B cell (primary cell): ENCODE results near the gene PLK3. TPM values are rescaled to one million over a fixed set of nuclear protein-coding genes. Genes with fewer than 3 reads are reported as not detected.
A peak's percentile ranks its signal among the peaks of the same experiment; 100 is the strongest.
"Not testable (repeated sequence)": the region's sequence is repeated elsewhere in the genome, so short reads cannot be mapped to it uniquely, and the experiment has no call there.

Experiments
- ATAC-seq: fragments of 200-7000 bp; cut with Tn5 transposase; one replicate; pipeline ENCODE4 v1.10.0; 2021; ENCODE audit warnings: low read depth, mild to moderate bottlenecking, moderate number of reproducible peaks, moderate library complexity
- CTCF ChIA-PET: fragments of 350-600 bp; sonication (Branson Sonifier 250); formaldehyde crosslinking; loops from one replicate; lab custom pipeline; 2021; ENCODE audit warnings: antibody characterized with exemption, inconsistent platforms; lab: Charles Lee
- POLR2A ChIA-PET: fragments of 350-600 bp; sonication (Branson Sonifier 250); formaldehyde crosslinking; loops from one replicate; lab custom pipeline; 2021; ENCODE audit warnings: antibody characterized with exemption; lab: Charles Lee
- DNase-seq: peaks from one replicate; pipeline ENCODE4 v3.0.0; 2013
- H2AFZ ChIP-seq: 2 replicates; pipeline ENCODE4 v1.6.1; 2012; ENCODE audit warnings: mild to moderate bottlenecking, low read depth, low read length; ENCODE audit not compliant: insufficient read depth, poor library complexity, severe bottlenecking
- H3K27ac ChIP-seq, 2 donors: 1 replicate in 1 of 2; 2 replicates in 1 of 2; pipeline ENCODE4 v1.5.1; 2012 to 2013; ENCODE audit warnings: low read length in 2 of 2, mild to moderate bottlenecking in 2 of 2, moderate library complexity in 1 of 2
- H3K27me3 ChIP-seq, 4 experiments: fragments of 200-600 bp in 1 of 4; sonication (generic) in 1 of 4; replicated peaks in 1 of 4; 1 replicate in 2 of 4; 2 replicates in 2 of 4; pipeline versions ENCODE4 v1.6.1 to v1.7.0; 2013 to 2016; ENCODE audit warnings: low read length in 3 of 4, mild to moderate bottlenecking in 2 of 4, mixed read lengths in 1 of 4, moderate library complexity in 1 of 4; ENCODE audit not compliant: insufficient read depth in 4 of 4, control insufficient read depth in 3 of 4; ENCODE audit errors: control extremely low read depth in 1 of 4
- H3K36me3 ChIP-seq, 2 experiments: replicated peaks in 1 of 2; 1 replicate in 1 of 2; 2 replicates in 1 of 2; pipeline versions ENCODE4 v1.6.1 to v1.7.1; 2013; ENCODE audit warnings: low read length in 1 of 2; ENCODE audit not compliant: insufficient read depth in 2 of 2, control insufficient read depth in 1 of 2; ENCODE audit errors: control extremely low read depth in 1 of 2, extremely low read depth in 1 of 2
- H3K4me1 ChIP-seq, 2 donors: fragments of 200-600 bp in 1 of 2; sonication (generic) in 1 of 2; 1 replicate in 1 of 2; 2 replicates in 1 of 2; pipeline versions ENCODE4 v1.5.1 to v1.6.1; 2013 to 2017; ENCODE audit warnings: low read length in 2 of 2; ENCODE audit not compliant: control insufficient read depth in 2 of 2, insufficient read depth in 2 of 2
- H3K4me2 ChIP-seq: replicated peaks from 2 replicates; pipeline ENCODE3; 2012; ENCODE audit warnings: mild to moderate bottlenecking, low read depth, low read length; ENCODE audit not compliant: poor library complexity, severe bottlenecking
- H3K4me3 ChIP-seq, 5 experiments: fragments of 200-600 bp in 1 of 5; sonication (generic) in 1 of 5; 1 replicate in 3 of 5; 2 replicates in 2 of 5; pipeline versions ENCODE4 v1.5.1 to v1.7.0; 2011 to 2016; ENCODE audit warnings: low read length in 4 of 5, mild to moderate bottlenecking in 4 of 5, low read depth in 2 of 5, control low read depth in 1 of 5, moderate library complexity in 1 of 5; ENCODE audit not compliant: insufficient read depth in 1 of 5; ENCODE audit errors: control extremely low read depth in 1 of 5, extremely low read depth in 1 of 5
- H3K79me2 ChIP-seq: fragments of 200-600 bp; sonication (generic); one replicate; pipeline ENCODE4 v1.6.0; 2016; ENCODE audit warnings: low read length; ENCODE audit not compliant: control insufficient read depth, insufficient read depth
- H3K9ac ChIP-seq: fragments of 200-600 bp; sonication (generic); 2 replicates; pipeline ENCODE4 v1.6.1; 2017; ENCODE audit warnings: mild to moderate bottlenecking, low read length, moderate library complexity
- H3K9me3 ChIP-seq, 3 donors: one replicate each; pipeline versions ENCODE4 v1.6.1 to v1.7.1; 2013; ENCODE audit warnings: low read length in 2 of 3; ENCODE audit not compliant: control insufficient read depth in 2 of 3, insufficient read depth in 1 of 3; ENCODE audit errors: control extremely low read depth in 1 of 3
- H4K20me1 ChIP-seq: 2 replicates; pipeline ENCODE4 v1.6.0; 2012; ENCODE audit warnings: mild to moderate bottlenecking, low read length; ENCODE audit not compliant: insufficient read depth, control insufficient read depth, poor library complexity, severe bottlenecking
- H3K27ac Mint-ChIP-seq: one replicate; pipeline ENCODE4 v1.8.0; 2021; ENCODE audit warnings: mixed read lengths
- H3K27me3 Mint-ChIP-seq: one replicate; pipeline ENCODE4 v1.8.0; 2021; ENCODE audit warnings: mixed read lengths
- H3K4me1 Mint-ChIP-seq: one replicate; pipeline ENCODE4 v1.8.0; 2021; ENCODE audit warnings: mixed read lengths
- H3K4me3 Mint-ChIP-seq: one replicate; pipeline ENCODE4 v1.8.0; 2021; ENCODE audit warnings: mixed read lengths
- H3K9me3 Mint-ChIP-seq: one replicate; pipeline ENCODE4 v1.8.0; 2022; ENCODE audit warnings: mixed read lengths; ENCODE audit not compliant: insufficient read depth
- EZH2 ChIP-seq: IDR thresholded peaks from 2 replicates; pipeline ENCODE4 v1.6.1; 2012; ENCODE audit warnings: borderline replicate concordance, low read depth, mild to moderate bottlenecking, moderate library complexity, low read length; ENCODE audit not compliant: insufficient read depth, poor library complexity, severe bottlenecking
- WGBS: methylation state at CpG from one replicate; pipeline ENCODE4 v1.1.5; 2013; ENCODE audit warnings: missing lambda C conversion rate; ENCODE audit not compliant: insufficient coverage; 5-methylcytosine and 5-hydroxymethylcytosine counted together
- intact Hi-C: fragments of 100-400 bp; cut with micrococcal nuclease; formaldehyde crosslinking; loops from one replicate; pipeline ENCODE4 v1.10.0; 2022
- polyA plus RNA-seq: library from polyadenylated mRNA; depleted of rRNA; stranded (reverse); fragments of >200 nt; gene quantifications from 2 replicates; pipeline ENCODE4 v1.2.3, GENCODE V29; 2012
- total RNA-seq, 2 donors: library from RNA; stranded (reverse); fragments of 120-200 nt in 1 of 2; gene quantifications; 1 replicate in 1 of 2; 2 replicates in 1 of 2; pipeline versions ENCODE4 v1.2.3 to v1.2.4, GENCODE V29; 2013 to 2022
- TF ChIP-seq, protein P1 (sequence below): fragments of 200-600 bp; IDR thresholded peaks from one replicate; pipeline ENCODE4 v1.8.0; 2022; ENCODE audit warnings: antibody characterized with exemption, mild to moderate bottlenecking

The PLK3 gene
- total and polyA plus RNA-seq, 2 donors (not counting 1 experiment from before 2014, with no cell fraction given): 35.9 to 93.5 TPM

DNA sequence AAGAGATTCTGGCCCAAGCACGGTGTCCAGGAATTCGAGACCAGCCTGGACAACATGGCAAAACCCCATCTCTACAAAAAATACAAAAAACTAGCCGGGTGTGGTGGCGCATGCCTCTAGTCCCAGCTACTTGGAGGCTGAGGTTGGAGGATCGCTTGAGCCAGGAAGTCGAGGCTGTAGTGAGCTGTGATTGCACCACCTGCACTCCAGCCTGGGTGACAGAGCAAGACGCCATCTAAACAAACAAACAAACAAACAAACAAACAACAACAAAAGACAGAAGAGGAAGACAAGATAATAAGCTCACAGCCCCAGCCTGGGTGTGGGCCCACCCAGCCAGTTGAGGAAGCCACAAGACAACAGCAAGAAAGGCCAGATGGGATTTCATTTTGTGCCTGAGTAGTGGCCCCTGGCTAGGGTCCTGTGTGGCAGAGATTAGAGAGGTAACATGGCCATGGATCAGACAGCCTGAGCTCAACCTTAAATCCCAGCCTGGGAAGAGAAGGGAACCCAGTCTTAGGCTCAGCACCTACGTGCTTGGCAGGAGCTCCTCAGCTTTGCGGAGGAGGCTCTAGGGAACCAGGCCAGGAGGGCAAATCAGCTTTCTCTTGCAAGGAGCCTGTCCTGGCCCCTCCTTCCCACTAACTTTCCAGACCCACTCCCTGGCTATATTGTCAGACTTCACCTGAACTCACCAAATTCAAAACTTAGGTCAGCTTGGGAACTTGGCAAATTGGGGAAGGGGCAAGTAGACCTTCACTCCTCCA, 7.3 kb upstream of the PLK3 start:
- ATAC-seq: no peak
- Mint-ChIP-seq H3K4me1 (no peaks in the 10 kb centered on the region), H3K27me3 (no peaks in the 10 kb centered on the region), H3K27ac (no peak overlapping the region), H3K4me3 (no peak overlapping the region), H3K9me3 (no peaks in the 10 kb centered on the region)
- no peaks in the 10 kb centered on the region for H3K36me3 ChIP-seq
- no peak overlapping the region for H3K9ac ChIP-seq
- H3K4me3 ChIP-seq: no peak overlapping the region
- H3K79me2 ChIP-seq: no peaks in the 10 kb centered on the region
- no peak overlapping the region for H2AFZ ChIP-seq
- intact Hi-C loops: no loop called here
- H3K27me3 ChIP-seq: no peaks in the 10 kb centered on the region
- no peaks in the 10 kb centered on the region for H3K9me3 ChIP-seq
- no peak overlapping the region for H3K27ac ChIP-seq
- no peak for DNase-seq
- CTCF ChIA-PET: interaction anchor here (0.7 to 3.4 kb wide), 12 partner anchors 8 to 509 kb away, joined by 3 to 24 read pairs (median 5); partner anchors contain the start of genes EIF2B3, HECTD3, RNU5D-1 and UROD
- H3K4me2 ChIP-seq: no peak overlapping the region
- no peaks in the 10 kb centered on the region for H4K20me1 ChIP-seq
- no peak for TF ChIP-seq EZH2
- TF ChIP-seq, protein P1, sequence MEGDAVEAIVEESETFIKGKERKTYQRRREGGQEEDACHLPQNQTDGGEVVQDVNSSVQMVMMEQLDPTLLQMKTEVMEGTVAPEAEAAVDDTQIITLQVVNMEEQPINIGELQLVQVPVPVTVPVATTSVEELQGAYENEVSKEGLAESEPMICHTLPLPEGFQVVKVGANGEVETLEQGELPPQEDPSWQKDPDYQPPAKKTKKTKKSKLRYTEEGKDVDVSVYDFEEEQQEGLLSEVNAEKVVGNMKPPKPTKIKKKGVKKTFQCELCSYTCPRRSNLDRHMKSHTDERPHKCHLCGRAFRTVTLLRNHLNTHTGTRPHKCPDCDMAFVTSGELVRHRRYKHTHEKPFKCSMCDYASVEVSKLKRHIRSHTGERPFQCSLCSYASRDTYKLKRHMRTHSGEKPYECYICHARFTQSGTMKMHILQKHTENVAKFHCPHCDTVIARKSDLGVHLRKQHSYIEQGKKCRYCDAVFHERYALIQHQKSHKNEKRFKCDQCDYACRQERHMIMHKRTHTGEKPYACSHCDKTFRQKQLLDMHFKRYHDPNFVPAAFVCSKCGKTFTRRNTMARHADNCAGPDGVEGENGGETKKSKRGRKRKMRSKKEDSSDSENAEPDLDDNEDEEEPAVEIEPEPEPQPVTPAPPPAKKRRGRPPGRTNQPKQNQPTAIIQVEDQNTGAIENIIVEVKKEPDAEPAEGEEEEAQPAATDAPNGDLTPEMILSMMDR: no peak
- 88% methylated on average over 5 of the region's 9 CpGs for WGBS
- H3K4me1 ChIP-seq: no peaks in the 10 kb centered on the region
- POLR2A ChIA-PET: interaction anchor here (0.8 kb wide), 1 partner anchor 15 kb away, joined by 3 read pairs; no protein-coding TSS in a partner anchor

DNA sequence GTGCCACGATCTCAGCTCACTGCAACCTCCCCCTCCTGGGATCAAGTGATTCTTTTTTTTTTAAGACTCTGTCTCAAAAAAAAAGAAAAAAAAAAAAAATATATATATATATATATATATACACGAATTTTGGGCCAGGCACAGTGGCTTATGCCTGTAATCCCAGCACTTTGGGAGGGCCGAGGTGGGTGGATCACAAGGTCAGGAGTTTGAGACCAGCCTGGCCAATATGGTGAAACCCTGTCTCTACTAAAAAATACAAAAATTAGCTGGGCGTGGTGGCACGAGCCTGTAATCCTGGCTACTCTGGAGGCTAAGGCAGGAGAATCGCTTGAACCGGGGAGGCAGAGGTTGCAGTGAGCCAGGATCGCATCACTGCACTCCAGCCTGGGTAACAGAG, 2.3 kb upstream of the PLK3 start:
- ChIA-PET CTCF (interaction anchor here (1.7 to 4.2 kb wide), 3 partner anchors 12 to 502 kb away, joined by 4 to 70 read pairs (median 44); partner anchors contain the start of gene BEST4), POLR2A (interaction anchor here (1.1 kb wide), 1 partner anchor 17 kb away, joined by 3 read pairs; no protein-coding TSS in a partner anchor)
- H3K4me1 ChIP-seq: peaks cover 16 to 36% of the 10 kb centered on the region in 2 donors
- intact Hi-C loops: loop anchor here (2.0 kb wide), 2 partner anchors 23 to 39 kb away; partner anchors contain the start of gene RPS8
- not testable (repeated sequence) for H3K79me2 ChIP-seq, H3K9me3 ChIP-seq, H3K27ac ChIP-seq, DNase-seq, H3K4me2 ChIP-seq, ATAC-seq, H3K27me3 Mint-ChIP-seq, H3K4me3 ChIP-seq, H3K36me3 ChIP-seq, H3K27me3 ChIP-seq, H2AFZ ChIP-seq, H4K20me1 ChIP-seq, H3K4me3 Mint-ChIP-seq, H3K9me3 Mint-ChIP-seq, H3K9ac ChIP-seq
- H3K27ac Mint-ChIP-seq: peak overlapping the region; percentile 73
- H3K4me1 Mint-ChIP-seq: peaks cover 27% of the 10 kb centered on the region
- 100% methylated on average over 5 of the region's 8 CpGs for WGBS
